Heart left ventricle (tissue), 16 donors: ENCODE results near the gene FAM25A. TPM values are rescaled to one million over a fixed set of nuclear protein-coding genes. Genes with fewer than 3 reads are reported as not detected.
"Not testable (repeated sequence)": the region's sequence is repeated elsewhere in the genome, so short reads cannot be mapped to it uniquely, and the experiment has no call there.

ENCODE experiments used
- ATAC-seq, 4 donors: fragments of 200-7000 bp; cut with Tn5 transposase; one replicate each; pipeline ENCODE4 v1.9.1; 2020 to 2022; ENCODE audit warnings: moderate library complexity in 4 of 4, mild to moderate bottlenecking in 3 of 4, moderate number of reproducible peaks in 1 of 4
- DNase-seq, 5 donors: peaks; one replicate each; pipeline ENCODE4 v3.0.0-alpha.2; 2020
- H3K27ac ChIP-seq, 12 donors: fragments of 200-600 bp; sonication (generic) in 4 of 12; one replicate each; pipeline versions ENCODE4 v1.5.0 to v1.8.0; 2016 to 2022; ENCODE audit warnings: mild to moderate bottlenecking in 2 of 12
- H3K27me3 ChIP-seq, 9 donors: fragments of 200-600 bp; sonication (generic) in 2 of 9; one replicate each; pipeline versions ENCODE4 v1.5.1 to v1.8.0; 2016 to 2022; ENCODE audit warnings: mild to moderate bottlenecking in 3 of 9
- H3K36me3 ChIP-seq, 9 donors: fragments of 200-600 bp; sonication (generic) in 2 of 9; one replicate each; pipeline versions ENCODE4 v1.5.0 to v1.8.0; 2018 to 2022; ENCODE audit warnings: mild to moderate bottlenecking in 2 of 9
- H3K4me1 ChIP-seq, 12 donors: fragments of 200-600 bp; sonication (generic) in 4 of 12; one replicate each; pipeline versions ENCODE4 v1.5.0 to v1.8.0; 2016 to 2022; ENCODE audit warnings: mild to moderate bottlenecking in 3 of 12
- H3K4me3 ChIP-seq, 12 donors: fragments of 200-600 bp; sonication (generic) in 4 of 12; one replicate each; pipeline versions ENCODE4 v1.5.0 to v1.8.0; 2017 to 2022; ENCODE audit warnings: mild to moderate bottlenecking in 9 of 12, moderate library complexity in 4 of 12
- H3K9me3 ChIP-seq, 12 donors: fragments of 200-600 bp; sonication (generic) in 4 of 12; one replicate each; pipeline versions ENCODE4 v1.5.0 to v1.8.0; 2016 to 2022; ENCODE audit warnings: mild to moderate bottlenecking in 1 of 12
- CTCF ChIP-seq, 12 donors: fragments of 200-600 bp; sonication (generic) in 4 of 12; IDR thresholded peaks; one replicate each; pipeline versions ENCODE4 v1.5.0 to v1.8.0; 2018 to 2022; ENCODE audit warnings: antibody characterized with exemption in 12 of 12, mild to moderate bottlenecking in 5 of 12
- POLR2A ChIP-seq, 2 donors: fragments of 450-650 bp; IDR thresholded peaks; one replicate each; pipeline ENCODE4 v1.6.1; 2017; ENCODE audit warnings: antibody characterized with exemption in 2 of 2, mild to moderate bottlenecking in 2 of 2, moderate library complexity in 2 of 2
- WGBS, 4 donors: extraction: QIAGEN DNeasy Blood & Tissue Kit in 2 of 4; methylation state at CpG; one replicate each; pipeline versions ENCODE4 v1.1.5 to v1.1.7; 2013 to 2018; 5-methylcytosine and 5-hydroxymethylcytosine counted together
- intact Hi-C, 10 donors: fragments of 100-400 bp; cut with DNase I; formaldehyde crosslinking; loops; one replicate each; pipeline versions ENCODE4 v1.11.1 to v1.14.2; 2022
- polyA plus RNA-seq, 2 donors: library from polyadenylated mRNA; stranded (reverse); fragments of 200-250 nt; gene quantifications; one replicate each; pipeline ENCODE4 v1.2.3, GENCODE V29; 2013
- total RNA-seq, 9 donors: library from RNA; depleted of rRNA in 2 of 9; stranded (reverse); fragments of >200 nt in 2 of 9; fragmentation: NEBNext Ultra II Directional in 3 of 9; extraction: Animal tissue kit (Norgen Biotek cat#: 25700) in 3 of 9; gene quantifications; one replicate each; pipeline versions ENCODE4 v1.1.0 to v1.2.4, GENCODE V29; 2016 to 2023
- donor health status: ischemic (EF 13 %, LVEDD 7.1; RV severe dilation, severe dysfunction).
- donor health status: healthy with polysubstance abuse.
- donor health status: DM: no; HTN: yes; CAD: no.
- donor health status: DM: no; HTN: no; CAD: no.
- donor health status: ischemic (EF 25% LVEDD 6.9; RV normal size, moderate dysfunction).
- donor health status: ischemic (EF 25% LVEDD 5.7; RV mildly dilated, moderate dysfunction).
- donor health status: healthy.
- donor health status: DM: yes; HTN: yes; CAD: no.
- donor health status: ischemic (EF 35%, LVEDD 5.7; RV mildly dilated, moderate dysfunction).
- donor health status: nonischemic (EF 11% LVEDD 7.7; RV severe dilation, severe dysfunction).
- donor health status: DM: yes; HTN: yes; CAD: no.
- donor health status: PGD.
- donor health status: ischemic (EF 29% LVEDD 5.4; RV normal size, mild dysfunction).
- donor health status: nonischemic (EF 23%, LVEDD 6.1; RV moderate dilation, normal function).

FAM25A gene
- total and polyA plus RNA-seq, 11 donors, result not detected

- H3K27me3 ChIP-seq, result no peaks in the 10 kb centered on the region
- H3K9me3 ChIP-seq, result no peaks in the 10 kb centered on the region
- 0 to 16% (median 4%) methylated on average over 3 of the region's 3 CpGs for WGBS, 4 donors
- H3K4me3 ChIP-seq, result no peak overlapping the region
- DNase-seq, result peak; percentile 58 to 83 (median 62)
- no peaks in the 10 kb centered on the region for H3K36me3 ChIP-seq
- peak; percentile 72 to 96 (median 92) for ATAC-seq
- intact Hi-C loops, result loop anchor here in 2 of 10 donors (10.0 kb wide), 1 partner anchor 115 kb away; the partner anchor contains the start of genes GLUD1 (in 2 of the 2) and SHLD2 (in 2 of the 2)
- TF ChIP-seq POLR2A (IDR thresholded peaks at IDR 0.05) (no peak), CTCF (IDR thresholded peaks at IDR 0.05) (no peak)
- H3K27ac ChIP-seq, result peak overlapping the region; percentile 3 to 88 (median 69)
- H3K4me1 ChIP-seq, result peaks cover 0 to 37% (median 21%) of the 10 kb centered on the region in 12 donors
These were observed 40.1 kb upstream of the FAM25A start for GRCh38 chr10:86979977-86980448.

- H3K36me3 ChIP-seq, intact Hi-C loops, DNase-seq, H3K9me3 ChIP-seq, H3K4me3 ChIP-seq, H3K27me3 ChIP-seq: not testable (repeated sequence)
- Histone ChIP-seq H3K4me1 (peaks cover 0 to 37% (median 21%) of the 10 kb centered on the region in 12 donors), H3K27ac (peak overlapping the region in 8 of 12 donors; percentile 67 to 88 (median 74))
- peak in 3 of 4 donors; percentile 3 to 20 (median 16) for ATAC-seq
- WGBS, 4 donors, result 74 to 77% (median 75%) methylated on average over 6 of the region's 6 CpGs
These were observed 39.1 kb upstream of the FAM25A start for GRCh38 chr10:86981020-86981419.

GRCh38 chr10:86981716-86982115, 38.4 kb upstream of the FAM25A start:
- ATAC-seq (no peak), DNase-seq (no peak)
- H3K9me3 ChIP-seq, result no peaks in the 10 kb centered on the region
- 93 to 96% (median 93%) methylated on average over 5 of the region's 5 CpGs for WGBS, 4 donors
- peaks cover 0 to 37% (median 21%) of the 10 kb centered on the region in 12 donors for H3K4me1 ChIP-seq
- H3K4me3 ChIP-seq, result no peak overlapping the region
- H3K27me3 ChIP-seq, result no peaks in the 10 kb centered on the region
- peaks cover 0 to 4% (median 0%) of the 10 kb centered on the region in 9 donors for H3K36me3 ChIP-seq
- intact Hi-C loops, result no loop called here
- H3K27ac ChIP-seq, result no peak overlapping the region
- TF ChIP-seq POLR2A (IDR thresholded peaks at IDR 0.05) (no peak), CTCF (IDR thresholded peaks at IDR 0.05) (no peak)

GRCh38 chr10:86984498-86984897, 35.6 kb upstream of the FAM25A start:
- H3K27me3 ChIP-seq, H3K9me3 ChIP-seq, H3K27ac ChIP-seq, intact Hi-C loops, H3K4me3 ChIP-seq, ATAC-seq, DNase-seq: not testable (repeated sequence)
- H3K36me3 ChIP-seq, result peaks cover 0 to 12% (median 0%) of the 10 kb centered on the region in 9 donors
- 92 to 99% (median 95%) methylated on average over 4 of the region's 4 CpGs for WGBS, 4 donors
- H3K4me1 ChIP-seq, result peaks cover 0 to 21% (median 14%) of the 10 kb centered on the region in 12 donors

GRCh38 chr10:86988520-86988919, 31.6 kb upstream of the FAM25A start:
- intact Hi-C loops, result no loop called here
- no peak overlapping the region for H3K4me3 ChIP-seq
- H3K4me1 ChIP-seq, result no peaks in the 10 kb centered on the region
- no peak overlapping the region for H3K27ac ChIP-seq
- no peak for ATAC-seq
- no peaks in the 10 kb centered on the region for H3K27me3 ChIP-seq
- no peak for DNase-seq
- H3K9me3 ChIP-seq, result no peaks in the 10 kb centered on the region
- TF ChIP-seq CTCF (IDR thresholded peaks at IDR 0.05) (no peak), POLR2A (IDR thresholded peaks at IDR 0.05) (no peak)
- 56 to 69% (median 65%) methylated on average over 1 of the region's 1 CpG for WGBS, 4 donors
- peaks cover 0 to 30% (median 0%) of the 10 kb centered on the region in 9 donors for H3K36me3 ChIP-seq

GRCh38 chr10:86991362-86991761, 28.7 kb upstream of the FAM25A start:
- H3K27ac ChIP-seq, ATAC-seq, H3K4me3 ChIP-seq, intact Hi-C loops, H3K27me3 ChIP-seq, H3K4me1 ChIP-seq, DNase-seq, H3K9me3 ChIP-seq: not testable (repeated sequence)
- WGBS, 4 donors, result 75 to 88% (median 82%) methylated on average over 12 of the region's 12 CpGs
- peaks cover 0 to 46% (median 0%) of the 10 kb centered on the region in 9 donors for H3K36me3 ChIP-seq
